Osteoblast (primary cell): ENCODE data around the gene ZNF382. TPM values are rescaled to one million over a fixed set of nuclear protein-coding genes. Genes with fewer than 3 reads are reported as not detected.

Experiments used
- DNase-seq: peaks from one replicate; pipeline ENCODE4 v3.0.0; 2011; ENCODE audit warnings: low spot score, mixed read lengths; ENCODE audit not compliant: insufficient read length; ENCODE audit errors: missing footprints
- H2AFZ ChIP-seq: 2 replicates; pipeline ENCODE4 v1.6.0; 2011; ENCODE audit warnings: mild to moderate bottlenecking, low read length
- H3K27ac ChIP-seq: 2 replicates; pipeline ENCODE4 v1.5.1; 2011; ENCODE audit warnings: mild to moderate bottlenecking, low read depth, low read length, moderate library complexity
- H3K27me3 ChIP-seq: 2 replicates; pipeline ENCODE4 v1.6.0; 2012; ENCODE audit warnings: mild to moderate bottlenecking, control low read depth, inconsistent platforms, low read length, moderate library complexity; ENCODE audit not compliant: insufficient read depth
- H3K36me3 ChIP-seq: 2 replicates; pipeline ENCODE4 v1.5.1; 2011; ENCODE audit warnings: mild to moderate bottlenecking, low read length, control low read depth, moderate library complexity; ENCODE audit not compliant: insufficient read depth
- H3K4me1 ChIP-seq: 2 replicates; pipeline ENCODE4 v1.5.1; 2011; ENCODE audit warnings: mild to moderate bottlenecking, low read length, control low read depth, moderate library complexity; ENCODE audit not compliant: insufficient read depth
- H3K4me2 ChIP-seq: 2 replicates; pipeline ENCODE4 v1.6.0; 2011; ENCODE audit warnings: mild to moderate bottlenecking, low read length; ENCODE audit not compliant: insufficient read depth
- H3K4me3 ChIP-seq: fragments of 200-600 bp; sonication (generic); 3 replicates; pipeline ENCODE4 v1.5.1; 2012; ENCODE audit warnings: mild to moderate bottlenecking, low read length, inconsistent platforms; ENCODE audit not compliant: insufficient read depth
- H3K79me2 ChIP-seq: 2 replicates; pipeline ENCODE4 v1.6.0; 2012; ENCODE audit warnings: mild to moderate bottlenecking, low read length, control low read depth, inconsistent platforms; ENCODE audit not compliant: insufficient read depth
- H3K9me3 ChIP-seq: 2 replicates; pipeline ENCODE4 v1.5.1; 2011; ENCODE audit warnings: low read depth, low read length, control low read depth
- H4K20me1 ChIP-seq: 2 replicates; pipeline ENCODE4 v1.6.0; 2012; ENCODE audit warnings: mild to moderate bottlenecking, low read length, control low read depth; ENCODE audit not compliant: insufficient read depth
- CTCF ChIP-seq: IDR thresholded peaks from 2 replicates; pipeline ENCODE4 v1.5.1; 2011; ENCODE audit warnings: mild to moderate bottlenecking, low read depth, low read length, moderate library complexity; ENCODE audit errors: extremely low read depth
- total RNA-seq: library from RNA; depleted of rRNA; stranded (reverse); fragments of >200 nt; gene quantifications from 2 replicates; pipeline ENCODE4 v1.2.3, GENCODE V29; 2012

ZNF382 gene
- total RNA-seq, 1 donor = 12.3 TPM

GRCh38 chr19:36672368-36672767 lies 67.3 kb downstream of the ZNF382 start:
- no peak for DNase-seq
- Histone ChIP-seq H2AFZ (no peak overlapping the region), H3K79me2 (peaks cover 21% of the 10 kb centered on the region), H3K36me3 (no peaks in the 10 kb centered on the region), H3K27me3 (no peaks in the 10 kb centered on the region), H3K4me3 (no peak overlapping the region), H3K27ac (no peak overlapping the region), H3K4me1 (no peaks in the 10 kb centered on the region), H3K9me3 (no peaks in the 10 kb centered on the region), H3K4me2 (no peak overlapping the region), H4K20me1 (no peaks in the 10 kb centered on the region)
- no peak for TF ChIP-seq CTCF

GRCh38 chr19:36674201-36674600 lies 69.1 kb downstream of the ZNF382 start:
- no peak overlapping the region for H3K27ac ChIP-seq
- H3K4me2 ChIP-seq = no peak overlapping the region
- no peak overlapping the region for H2AFZ ChIP-seq
- H4K20me1 ChIP-seq = no peaks in the 10 kb centered on the region
- H3K79me2 ChIP-seq = peaks cover 10% of the 10 kb centered on the region
- DNase-seq = no peak
- no peaks in the 10 kb centered on the region for H3K4me1 ChIP-seq
- H3K9me3 ChIP-seq = no peaks in the 10 kb centered on the region
- no peak overlapping the region for H3K4me3 ChIP-seq
- H3K36me3 ChIP-seq = no peaks in the 10 kb centered on the region
- no peak for TF ChIP-seq CTCF
- H3K27me3 ChIP-seq = no peaks in the 10 kb centered on the region

GRCh38 chr19:36679455-36679854 lies 74.3 kb downstream of the ZNF382 start:
- H3K27ac ChIP-seq = no peak overlapping the region
- H3K4me2 ChIP-seq = no peak overlapping the region
- no peaks in the 10 kb centered on the region for H3K27me3 ChIP-seq
- H3K79me2 ChIP-seq = no peaks in the 10 kb centered on the region
- H4K20me1 ChIP-seq = no peaks in the 10 kb centered on the region
- no peak for TF ChIP-seq CTCF
- no peak for DNase-seq
- no peaks in the 10 kb centered on the region for H3K4me1 ChIP-seq
- H3K4me3 ChIP-seq = no peak overlapping the region
- H3K36me3 ChIP-seq = no peaks in the 10 kb centered on the region
- no peak overlapping the region for H2AFZ ChIP-seq
- no peaks in the 10 kb centered on the region for H3K9me3 ChIP-seq

Other genes starting within 250 kb of the ZNF382 start
- 4.3 and 5.3 TPM in 2 replicates for gene ZFP14, start 226.1 kb upstream of the ZNF382 start, total RNA-seq
- gene ZFP82, start 186.7 kb upstream of the ZNF382 start, total RNA-seq = 9.0 and 10.3 TPM in 2 replicates
- 13.8 and 20.9 TPM in 2 replicates for gene ZNF566, start 115.8 kb upstream of the ZNF382 start, total RNA-seq
- 15.6 and 35.4 TPM in 2 replicates for gene ZNF260, start 77.0 kb upstream of the ZNF382 start, total RNA-seq
- gene ZNF529, start 32.0 kb upstream of the ZNF382 start, total RNA-seq = 11.9 and 13.3 TPM in 2 replicates
- 8.8 and 12.7 TPM in 2 replicates for gene ZNF461, start 61.5 kb downstream of the ZNF382 start, total RNA-seq
- 6.8 and 8.0 TPM in 2 replicates for gene ZNF567, start 82.3 kb downstream of the ZNF382 start, total RNA-seq
- gene ZNF850, start 167.5 kb downstream of the ZNF382 start, total RNA-seq = 2.5 and 3.2 TPM in 2 replicates
- gene ZNF790, start 233.1 kb downstream of the ZNF382 start, total RNA-seq = 6.9 and 8.3 TPM in 2 replicates
- gene ZNF345, start 245.6 kb downstream of the ZNF382 start, total RNA-seq = 4.7 and 5.3 TPM in 2 replicates